HG02943 (cell line): Measurements from ENCODE around the gene FGFR3.

Experiments used
- ATAC-seq: cut with Tn5 transposase; IDR thresholded peaks from one replicate; pipeline ENCODE4 v1.9.1; 2021; ENCODE audit warnings: mild to moderate bottlenecking, low read depth, moderate library complexity; ENCODE audit not compliant: unreplicated experiment

Gene FGFR3

DNA sequence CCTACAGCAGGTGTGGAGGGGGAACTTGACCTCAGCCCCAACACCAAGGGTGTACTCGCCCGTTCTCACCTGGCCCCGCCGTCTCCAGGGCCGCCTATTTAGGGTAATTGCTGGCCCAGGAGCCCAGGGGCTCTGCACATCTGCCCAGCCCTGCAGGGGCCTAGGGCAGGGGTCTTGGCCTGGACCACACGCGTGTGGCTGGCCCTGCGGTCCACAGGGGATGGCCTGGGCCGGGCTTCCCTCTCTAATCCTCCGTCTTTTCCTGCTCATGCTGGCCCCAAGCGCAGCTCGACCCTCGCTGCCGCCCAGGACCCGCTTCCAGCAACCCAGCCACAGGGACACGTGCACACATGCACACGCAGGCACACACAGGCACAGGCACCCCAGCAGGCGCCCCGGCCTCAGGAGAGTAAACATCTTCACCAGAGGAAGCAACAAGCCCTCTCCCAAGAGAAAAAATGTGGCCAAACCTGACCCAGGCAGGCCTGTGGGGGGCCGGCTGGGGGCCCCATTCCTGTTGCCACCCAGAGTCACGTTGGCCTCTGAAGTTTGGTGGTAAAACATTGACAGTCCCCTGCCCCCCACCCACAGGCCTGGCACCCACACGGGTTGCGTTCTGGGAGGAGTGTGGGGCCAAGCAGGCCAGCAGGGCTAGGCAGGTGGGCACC, 24.6 kb upstream of the FGFR3 start:
- no peak for ATAC-seq

DNA sequence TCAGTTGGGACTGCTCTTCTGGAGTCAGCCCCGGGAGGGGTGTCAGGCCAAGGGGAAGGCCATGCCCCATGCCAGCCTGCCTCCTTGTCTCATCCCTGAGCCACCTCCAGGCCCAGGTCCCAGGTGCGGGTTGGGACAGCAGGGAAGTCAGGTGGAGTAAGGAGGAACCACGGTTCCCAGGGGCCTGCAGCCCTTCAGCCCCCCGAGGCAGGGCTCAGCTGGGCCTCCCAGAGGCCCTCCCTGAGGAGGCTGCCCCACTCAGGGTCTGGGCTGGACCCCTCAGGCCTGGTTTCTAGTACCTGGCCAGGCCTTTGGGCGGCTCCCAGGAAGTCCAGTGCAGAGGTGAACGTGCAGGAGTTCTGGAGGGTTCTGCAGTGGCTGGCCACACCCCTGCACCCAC, 23.4 kb upstream of the FGFR3 start:
- ATAC-seq, result no peak

DNA sequence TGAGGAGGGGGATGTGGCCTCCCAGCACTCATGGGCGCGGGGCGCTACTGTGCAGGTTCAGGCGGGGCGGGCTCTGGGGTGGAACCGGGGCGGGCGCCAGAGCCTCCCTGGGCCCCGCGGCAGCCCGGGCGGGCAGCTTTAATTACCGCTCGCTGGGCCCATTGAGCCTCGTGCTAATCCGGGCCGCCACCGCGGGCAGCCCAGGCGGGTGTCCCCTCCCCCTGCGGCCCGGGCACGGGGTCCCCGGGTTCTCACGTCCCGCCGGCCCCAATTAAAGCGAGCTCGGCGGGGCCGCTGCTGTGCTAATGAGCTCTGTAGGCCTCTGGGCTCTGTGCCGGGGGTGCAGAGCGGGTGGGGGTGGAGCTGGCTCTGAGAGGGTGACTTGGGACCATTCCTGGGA, 22.8 kb upstream of the FGFR3 start:
- ATAC-seq, result no peak

DNA sequence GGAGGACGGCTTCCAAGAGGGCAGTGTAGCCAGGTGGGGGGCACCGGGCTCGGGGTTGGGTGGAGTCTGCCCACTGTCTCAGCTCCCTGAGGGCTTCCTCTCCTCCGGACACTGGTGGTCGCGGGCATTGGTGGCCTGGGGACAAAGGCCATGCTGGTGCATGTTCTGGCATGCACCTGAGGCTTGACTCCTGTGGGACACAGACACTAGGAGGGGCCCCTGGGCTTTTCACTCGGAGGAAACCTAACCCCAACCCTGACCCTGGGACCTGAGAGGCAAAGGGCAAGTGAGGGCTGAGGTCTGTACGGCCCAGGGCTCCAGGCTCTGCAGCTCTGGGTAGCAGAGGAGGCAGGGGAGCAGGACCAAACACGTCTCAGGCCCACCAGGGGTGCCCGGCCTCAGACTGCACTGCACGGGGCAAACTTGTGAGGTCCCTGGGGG, 22.3 kb upstream of the FGFR3 start:
- ATAC-seq, result no peak

DNA sequence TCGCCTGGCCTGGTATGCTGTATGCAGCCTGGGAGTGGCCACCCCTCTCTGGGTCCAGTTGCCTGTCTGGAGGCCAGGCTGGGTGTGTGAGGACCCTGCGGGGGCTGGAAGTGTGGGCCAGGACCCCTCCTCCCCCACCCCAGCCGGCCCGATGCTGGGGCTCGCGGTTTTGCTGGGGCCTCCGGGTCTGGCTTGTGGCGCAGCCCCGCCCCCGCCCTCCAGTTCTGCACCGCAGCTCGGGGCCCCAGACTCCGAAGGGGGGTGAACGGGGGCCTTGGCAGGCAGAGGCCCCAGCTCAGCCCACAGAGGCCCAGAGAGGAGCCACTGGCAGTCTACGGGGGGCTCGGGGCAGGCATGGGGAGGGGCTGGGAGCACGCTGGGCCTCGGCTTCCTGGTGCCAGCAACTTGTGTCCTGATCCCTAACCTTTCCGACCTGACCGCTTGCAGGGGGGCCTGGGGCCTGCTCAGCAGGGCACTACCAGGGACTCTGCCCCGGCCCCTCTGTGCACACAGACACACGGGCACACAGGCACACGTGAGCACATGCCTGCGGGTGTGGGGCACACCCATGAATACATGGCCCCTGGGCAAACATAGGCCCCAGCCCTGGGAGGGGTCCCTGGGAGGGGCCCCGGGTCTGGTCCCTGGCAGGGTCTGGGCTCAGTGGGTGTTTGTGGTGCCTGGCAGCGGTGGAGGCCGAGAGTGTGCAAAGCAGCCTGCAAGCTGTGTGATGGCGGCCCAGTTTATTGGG, 21.4 kb upstream of the FGFR3 start:
- ATAC-seq, result no peak

DNA sequence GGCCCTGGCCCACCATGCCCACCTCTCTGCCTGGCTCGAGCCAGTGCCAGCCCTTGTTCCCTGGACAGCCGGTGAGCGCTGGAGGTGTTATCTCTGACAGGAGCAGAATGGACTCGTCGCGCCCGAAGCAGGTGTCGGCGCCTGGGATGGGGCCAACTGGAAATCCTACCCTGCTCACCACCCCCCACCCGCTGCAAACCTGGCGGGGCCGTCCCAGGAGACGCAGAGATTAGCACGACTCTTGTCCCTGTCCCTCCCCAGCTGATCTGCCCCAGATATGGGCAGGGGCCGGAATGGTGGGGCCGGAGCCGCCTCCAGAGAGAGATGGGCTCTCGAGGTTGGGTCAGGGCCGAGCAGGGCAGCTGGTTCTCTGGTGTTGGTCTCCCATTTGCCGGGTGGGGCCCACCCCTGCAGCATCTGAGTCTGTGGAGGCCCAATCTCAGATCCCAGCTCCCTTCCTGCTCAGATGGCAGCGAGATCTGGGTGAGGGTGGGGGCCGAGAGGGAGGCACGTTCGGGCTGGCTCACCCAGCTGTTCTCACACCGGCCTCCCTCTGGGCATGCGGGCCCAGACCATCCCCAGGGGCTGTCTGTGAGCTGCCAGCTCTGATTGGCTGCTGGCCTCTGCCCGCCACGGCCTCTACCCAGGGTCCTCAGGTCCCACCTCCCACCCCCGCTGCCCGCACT, 20.1 kb upstream of the FGFR3 start:
- ATAC-seq, result no peak

DNA sequence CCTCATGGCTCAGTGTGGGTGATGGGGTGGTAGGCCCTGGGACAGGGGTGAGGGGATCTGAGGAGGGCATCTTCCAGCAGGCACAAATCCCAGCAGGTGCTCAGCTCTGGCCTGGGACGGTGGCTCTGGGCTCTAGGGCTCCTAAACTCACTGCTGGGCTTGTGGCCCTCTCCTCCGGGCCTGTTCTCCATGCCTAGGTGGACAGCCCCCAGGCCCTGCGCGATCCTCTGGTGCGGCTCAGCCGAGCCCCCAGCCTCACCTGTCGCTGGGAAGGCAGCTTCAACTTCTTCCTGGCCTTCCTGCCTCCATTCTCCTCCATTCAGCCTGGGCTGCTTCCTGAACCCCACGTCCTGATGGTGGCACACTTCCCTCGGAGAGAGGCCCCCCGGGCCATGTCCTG, 19.3 kb upstream of the FGFR3 start:
- ATAC-seq, result no peak

DNA sequence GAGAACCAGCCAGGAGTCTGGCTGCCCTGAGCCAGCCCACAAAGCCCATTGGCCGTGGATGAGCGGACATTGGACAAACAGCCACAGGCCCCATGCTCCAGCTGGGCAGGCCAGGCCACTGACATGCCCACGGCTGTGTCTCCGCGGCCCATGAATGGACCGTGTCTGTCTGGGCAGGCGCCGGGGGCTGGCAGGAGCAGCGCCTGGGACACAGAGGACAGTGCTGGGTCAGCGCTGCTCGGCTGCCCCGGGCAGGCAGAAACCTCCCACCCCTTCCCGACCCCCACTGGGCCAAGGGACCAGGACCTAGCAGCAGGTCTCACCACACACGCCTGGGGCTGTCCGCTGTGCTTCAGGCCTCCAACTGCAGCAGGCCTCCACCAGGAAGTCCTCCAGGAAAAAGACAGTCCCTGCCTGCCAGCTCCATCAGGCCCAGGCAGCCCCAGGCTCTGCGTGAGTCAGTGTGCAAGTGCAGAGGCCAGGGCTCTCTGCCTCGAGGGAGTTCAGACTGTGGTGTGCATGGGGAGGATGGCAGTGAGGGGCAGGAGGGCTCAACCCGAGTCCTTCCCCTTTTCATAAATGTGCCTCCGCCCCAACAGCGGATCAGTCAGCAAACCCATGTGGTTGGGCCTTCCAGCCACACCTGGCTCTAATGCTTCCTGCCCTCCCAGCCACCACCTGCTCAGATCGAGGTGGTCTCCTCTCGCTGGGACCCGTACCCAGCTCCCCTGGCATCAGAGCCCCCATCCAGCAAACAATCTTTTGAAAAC, 17.2 kb upstream of the FGFR3 start:
- no peak for ATAC-seq

DNA sequence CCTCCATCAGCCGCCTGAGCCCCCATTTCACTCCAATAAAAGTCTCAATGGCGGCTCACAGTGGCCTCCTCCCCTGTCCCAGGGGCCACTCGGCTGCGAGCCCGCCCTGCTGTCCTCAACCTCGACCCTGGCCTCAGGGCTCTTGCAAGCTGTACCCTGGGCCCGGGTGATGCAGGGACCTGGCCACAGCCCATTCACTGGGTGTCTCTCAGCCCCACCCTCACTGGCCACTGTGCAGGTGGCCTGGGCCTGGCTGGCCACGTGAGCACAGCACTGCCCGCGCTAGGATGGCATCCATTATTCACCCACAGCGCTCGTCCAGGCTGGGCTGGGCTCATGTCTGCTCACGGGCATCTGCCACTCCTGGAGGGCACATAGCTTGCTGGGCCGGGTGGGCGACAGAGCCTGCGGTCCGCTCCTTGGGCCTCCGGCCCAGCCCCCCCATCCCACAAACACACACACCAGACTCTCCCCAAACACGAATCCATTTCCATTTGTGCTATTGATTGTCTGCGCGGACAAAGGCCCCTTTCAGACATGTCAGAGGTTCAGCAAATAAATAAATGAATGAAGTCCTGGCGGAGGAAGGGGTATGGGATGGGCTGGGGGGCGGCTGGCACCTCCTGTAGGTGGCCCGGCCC, 16.5 kb upstream of the FGFR3 start:
- ATAC-seq, result no peak

DNA sequence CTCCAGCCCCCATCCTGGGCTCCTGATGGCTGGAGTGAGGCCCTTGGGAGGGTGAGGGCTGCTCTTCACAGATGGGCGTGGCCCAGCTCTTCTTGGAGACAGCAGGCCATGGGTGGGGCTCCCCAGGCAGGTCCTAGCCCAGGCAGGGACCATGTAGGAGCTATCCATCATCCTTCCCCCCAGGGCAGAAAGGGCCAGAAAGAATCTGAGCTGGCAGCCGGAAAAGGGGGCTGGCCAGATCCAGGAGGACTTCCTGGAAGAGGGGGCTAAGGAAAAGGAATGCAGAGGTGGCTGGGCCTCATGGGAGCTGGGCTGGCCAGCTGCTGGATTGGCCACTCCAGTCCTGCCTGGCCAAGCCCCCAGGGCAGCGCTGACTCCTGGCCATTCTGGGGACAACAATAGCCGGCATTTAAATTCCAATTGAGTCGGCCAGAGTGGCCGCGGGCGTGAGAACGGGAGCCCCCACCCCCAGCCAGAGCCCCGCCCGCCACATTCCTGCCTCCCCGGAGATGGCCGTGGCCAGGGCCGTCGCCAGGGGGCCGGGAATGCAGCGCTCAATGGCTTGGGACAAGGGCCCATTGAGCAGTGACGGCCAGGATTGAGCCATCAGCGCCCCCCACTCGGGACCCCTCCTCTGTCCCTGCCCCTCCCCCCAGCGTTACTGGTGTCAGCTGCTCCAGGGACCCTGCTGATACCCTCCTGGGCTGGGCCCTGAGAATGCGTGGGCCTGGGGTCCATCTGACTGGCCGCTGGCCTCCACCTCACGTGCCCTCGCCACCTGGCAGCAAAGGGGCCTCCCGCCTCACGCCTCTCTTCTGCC, 15.1 kb upstream of the FGFR3 start:
- ATAC-seq, result no peak

DNA sequence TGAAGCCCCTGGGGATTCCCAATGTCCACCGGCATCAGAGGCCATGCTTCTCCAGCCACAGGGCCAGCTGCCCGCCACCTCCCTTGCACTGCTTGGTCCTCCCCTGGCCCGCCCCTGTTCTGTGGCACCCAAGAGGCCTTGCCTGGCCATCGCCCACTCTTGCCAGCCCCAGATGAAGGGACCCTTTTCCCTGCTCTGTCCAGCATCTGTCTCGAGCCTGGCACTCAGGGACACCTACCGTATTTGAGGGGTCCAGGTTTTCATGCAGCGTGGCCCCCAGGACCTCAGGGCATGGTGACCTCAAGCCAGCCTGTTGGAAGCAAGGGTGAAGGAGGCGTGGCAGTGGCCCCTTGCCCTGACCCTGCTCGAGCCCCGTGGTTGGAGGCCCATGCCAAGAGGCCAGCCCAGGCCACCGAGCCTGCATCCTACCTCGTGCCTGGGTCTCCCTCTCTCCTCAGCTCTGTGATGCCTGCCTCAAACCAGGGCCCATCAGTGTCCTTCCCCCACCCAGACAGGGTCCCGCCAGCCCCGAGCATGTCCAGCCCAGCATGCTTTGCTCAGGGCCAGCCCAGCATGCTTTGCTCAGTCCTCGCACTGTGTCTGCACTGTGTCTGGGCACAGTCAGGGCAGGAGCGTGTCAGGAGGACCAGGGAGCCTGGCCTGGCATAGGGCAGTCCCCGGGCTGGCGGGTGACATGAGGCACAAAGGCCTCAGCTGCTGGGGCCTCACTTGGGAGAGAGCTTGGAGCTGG, 14.3 kb upstream of the FGFR3 start:
- no peak for ATAC-seq

DNA sequence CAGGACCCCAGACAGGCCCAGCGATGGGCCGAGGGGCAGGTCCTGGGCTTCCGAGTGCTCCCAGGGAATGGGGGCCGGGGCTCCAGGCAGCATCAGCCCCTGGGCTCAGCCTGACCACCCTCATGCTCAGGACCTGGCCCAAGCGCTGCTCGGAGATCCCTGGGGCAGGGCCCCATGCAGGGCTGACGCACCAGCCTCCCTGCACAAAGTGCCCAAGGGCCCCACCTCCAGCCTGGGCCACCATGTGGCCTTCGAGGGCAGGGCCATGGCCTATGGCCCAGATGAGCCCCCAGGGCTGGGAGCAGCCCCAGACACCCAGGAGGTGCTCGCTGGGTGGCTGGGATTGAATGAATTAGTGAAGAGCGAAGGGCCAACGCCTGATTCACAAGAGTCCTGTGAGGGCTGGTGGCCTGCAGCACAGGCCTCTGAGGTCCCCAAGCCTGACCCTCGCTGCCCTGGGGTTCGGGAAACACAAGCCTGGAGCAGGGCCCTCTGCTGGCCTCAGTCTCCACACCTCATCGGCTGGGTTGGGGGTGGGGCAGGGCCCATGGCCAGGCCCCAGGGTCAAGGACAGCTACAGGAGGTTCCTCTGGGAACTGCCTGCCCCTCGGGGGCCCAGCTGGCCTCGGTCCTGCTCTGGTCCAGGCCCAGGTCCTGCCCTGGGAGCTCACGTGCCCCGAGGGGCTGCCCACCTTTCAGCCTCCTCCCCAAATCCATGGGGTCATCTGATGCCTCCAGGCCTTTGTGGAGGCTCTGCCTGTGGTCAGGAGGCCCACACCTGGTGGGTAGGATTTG, 13.3 kb upstream of the FGFR3 start:
- no peak for ATAC-seq

DNA sequence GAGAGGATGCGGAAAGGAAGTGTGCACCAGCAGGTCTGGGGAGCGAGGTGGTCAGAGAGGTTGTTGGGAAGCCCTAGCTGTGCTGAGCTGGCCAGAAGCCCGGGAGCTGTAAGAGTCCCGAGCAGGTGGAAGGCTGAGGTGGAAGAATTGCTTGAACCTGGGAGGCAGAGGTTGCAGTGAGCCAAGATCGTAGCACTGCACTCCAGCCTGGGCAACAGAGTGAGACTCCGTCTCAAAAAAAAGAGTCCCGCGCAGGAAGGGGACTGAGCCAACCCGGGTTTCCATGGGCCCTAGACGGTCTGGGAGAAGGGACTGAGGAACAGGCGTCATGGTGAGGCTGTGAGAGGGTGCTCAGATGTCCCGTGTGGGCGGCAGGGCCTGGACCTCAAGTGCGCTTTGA, 12.7 kb upstream of the FGFR3 start:
- no peak for ATAC-seq

DNA sequence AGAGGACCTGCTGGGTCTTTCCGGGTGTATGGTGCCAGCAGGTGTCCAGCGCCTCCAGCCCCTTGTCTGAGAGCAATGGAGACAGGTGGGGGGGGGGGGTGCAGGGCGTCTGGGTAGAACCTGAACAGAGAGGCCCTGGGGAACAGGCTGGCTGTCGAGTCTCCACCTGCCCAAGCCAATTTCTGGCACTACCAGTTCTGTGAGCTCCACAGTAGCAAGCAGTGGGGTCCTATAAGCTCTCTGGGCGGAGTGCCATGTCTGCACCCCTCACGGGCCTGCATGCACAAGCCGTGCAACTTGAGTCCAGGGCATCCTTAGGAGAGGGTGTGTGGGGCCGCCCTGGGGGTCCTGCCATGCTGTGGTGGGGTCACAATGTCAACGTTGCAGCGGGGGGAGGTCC, 10.1 kb upstream of the FGFR3 start:
- no peak for ATAC-seq

DNA sequence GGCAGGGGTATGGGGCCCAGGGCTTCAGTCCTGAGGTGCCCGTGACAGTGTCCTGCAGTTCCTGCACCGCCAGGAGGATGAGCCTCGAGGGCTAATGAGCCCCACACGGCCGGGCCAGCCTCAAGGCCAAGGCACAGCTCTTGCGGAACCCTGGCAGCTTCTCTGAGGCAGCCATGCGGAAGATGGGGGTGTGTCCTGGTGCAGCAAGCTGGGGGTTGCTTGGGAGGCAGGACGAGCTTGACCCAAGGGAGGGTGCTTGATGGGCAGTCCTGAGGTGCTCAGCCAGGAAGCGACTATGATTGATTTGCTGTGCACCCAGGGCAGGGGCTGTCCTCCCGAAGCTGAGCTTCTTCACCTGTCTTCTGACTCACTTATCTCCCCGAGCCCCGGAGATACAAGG, 9.1 kb upstream of the FGFR3 start:
- ATAC-seq, result no peak

DNA sequence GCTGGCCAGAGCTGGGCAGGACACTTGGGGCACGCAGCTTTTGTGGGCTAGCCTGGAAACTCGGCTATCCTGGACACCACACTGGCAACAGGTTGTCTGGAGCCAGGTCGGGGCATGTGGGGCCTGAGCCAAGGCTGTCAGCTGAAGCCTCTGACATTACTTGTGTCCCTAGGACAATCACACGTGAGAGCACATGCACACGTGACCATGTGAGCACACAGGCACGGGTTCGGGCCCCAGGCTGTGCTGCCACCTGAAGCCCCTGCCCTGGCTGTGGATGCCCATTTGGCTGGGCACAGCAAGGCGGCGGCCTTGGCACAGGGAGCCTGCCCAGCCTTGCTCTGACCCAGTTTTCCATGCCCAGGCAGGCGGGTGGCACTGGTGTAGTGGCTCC, 8.7 kb upstream of the FGFR3 start:
- ATAC-seq, result no peak

DNA sequence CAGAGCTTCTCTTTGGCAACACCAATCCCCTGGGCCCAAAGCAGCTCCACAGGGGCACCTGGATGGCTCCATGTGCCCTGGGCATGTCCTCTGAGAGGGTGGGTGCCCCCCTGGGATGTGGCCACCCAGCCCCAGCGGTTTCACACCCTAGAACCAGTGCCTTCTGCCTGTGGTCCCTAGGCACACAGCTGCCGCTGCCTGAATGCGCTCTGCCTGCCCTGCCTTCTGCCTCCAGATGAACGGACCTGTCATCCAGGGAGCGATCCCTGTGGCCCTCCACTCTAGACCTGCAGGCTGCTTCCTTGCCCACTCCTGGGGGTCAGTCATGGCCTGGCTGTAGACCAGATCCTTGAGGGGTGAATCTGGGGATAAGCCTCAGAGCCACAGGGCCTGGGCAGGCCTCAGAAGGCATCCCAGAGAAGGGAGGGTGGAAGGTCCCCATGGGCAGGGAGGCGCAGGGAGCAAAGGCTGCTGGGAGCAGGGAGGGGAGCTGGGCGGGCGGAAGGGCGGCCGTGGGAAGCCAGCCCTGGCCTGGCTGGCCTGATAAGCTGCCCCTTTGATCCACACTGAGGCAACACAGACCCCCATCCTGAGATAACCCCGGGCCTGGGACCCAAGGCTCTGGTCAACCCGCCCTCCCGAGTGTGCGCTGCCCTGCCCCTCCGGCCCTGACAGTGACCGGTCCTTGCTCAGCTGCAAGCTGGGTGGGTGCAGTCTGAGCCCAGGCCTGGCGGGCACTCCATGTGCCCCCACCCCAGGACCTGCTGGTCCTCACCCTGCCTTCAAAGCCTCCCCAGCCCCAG, 8.1 kb upstream of the FGFR3 start:
- ATAC-seq, result no peak
